Activated naive CD4-positive, alpha-beta T cell treated with anti-CD3 and anti-CD28 coated beads, Interleukin-2, amount 50 U/mL, for 24 hours (primary cell): Measurements from ENCODE around the gene OR2M7.
"Not testable (repeated sequence)": the region's sequence is repeated elsewhere in the genome, so short reads cannot be mapped to it uniquely, and the experiment has no call there.

Experiments used
- H3K27ac Mint-ChIP-seq: one replicate; pipeline ENCODE4 v1.8.0; 2021; ENCODE audit warnings: mild to moderate bottlenecking, mixed read lengths
- H3K27me3 Mint-ChIP-seq: one replicate; pipeline ENCODE4 v1.8.0; 2021; ENCODE audit warnings: mixed read lengths
- H3K36me3 Mint-ChIP-seq: one replicate; pipeline ENCODE4 v1.8.0; 2021; ENCODE audit warnings: mixed read lengths
- H3K4me1 Mint-ChIP-seq: one replicate; pipeline ENCODE4 v1.8.0; 2021; ENCODE audit warnings: mixed read lengths
- H3K4me3 Mint-ChIP-seq: one replicate; pipeline ENCODE4 v1.8.0; 2021; ENCODE audit warnings: mild to moderate bottlenecking, mixed read lengths
- H3K9me3 Mint-ChIP-seq: one replicate; pipeline ENCODE4 v1.8.0; 2021; ENCODE audit warnings: mixed read lengths

Gene OR2M7, protein sequence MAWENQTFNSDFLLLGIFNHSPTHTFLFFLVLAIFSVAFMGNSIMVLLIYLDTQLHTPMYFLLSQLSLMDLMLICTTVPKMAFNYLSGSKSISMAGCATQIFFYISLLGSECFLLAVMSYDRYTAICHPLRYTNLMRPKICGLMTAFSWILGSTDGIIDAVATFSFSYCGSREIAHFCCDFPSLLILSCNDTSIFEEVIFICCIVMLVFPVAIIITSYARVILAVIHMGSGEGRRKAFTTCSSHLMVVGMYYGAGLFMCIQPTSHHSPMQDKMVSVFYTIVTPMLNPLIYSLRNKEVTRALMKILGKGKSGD

DNA sequence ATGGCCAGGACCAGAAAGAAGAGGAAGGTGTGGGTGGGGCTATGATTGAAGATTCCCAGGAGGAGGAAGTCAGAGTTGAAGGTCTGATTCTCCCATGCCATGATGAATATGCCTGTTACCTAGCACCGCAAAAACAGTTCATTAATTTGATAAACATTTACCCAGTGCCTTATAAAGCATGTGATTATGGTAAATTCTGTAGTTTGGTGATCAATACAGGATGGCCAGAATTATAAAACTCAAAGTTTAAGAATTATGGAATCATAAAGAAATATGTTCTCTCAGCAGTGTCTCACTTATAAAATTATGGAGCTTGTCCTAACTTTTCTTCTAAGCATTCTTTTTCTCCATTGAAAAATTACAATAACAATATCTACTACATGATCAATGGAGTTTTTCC lies at the start of gene OR2M7:
Gene OR2M7 (minus strand): TSS at position 101 of the 400 bp plus-strand sequence. CDS start 0 bp downstream, at position 101.
- Mint-ChIP-seq H3K27me3 (peaks cover 14% of the 10 kb centered on the region), H3K4me1 (no peaks in the 10 kb centered on the region), H3K36me3 (no peaks in the 10 kb centered on the region), H3K4me3 (no peak within 1 kb of the TSS), H3K9me3 (peaks cover 5% of the 10 kb centered on the region), H3K27ac (no peak within 1 kb of the TSS)

DNA sequence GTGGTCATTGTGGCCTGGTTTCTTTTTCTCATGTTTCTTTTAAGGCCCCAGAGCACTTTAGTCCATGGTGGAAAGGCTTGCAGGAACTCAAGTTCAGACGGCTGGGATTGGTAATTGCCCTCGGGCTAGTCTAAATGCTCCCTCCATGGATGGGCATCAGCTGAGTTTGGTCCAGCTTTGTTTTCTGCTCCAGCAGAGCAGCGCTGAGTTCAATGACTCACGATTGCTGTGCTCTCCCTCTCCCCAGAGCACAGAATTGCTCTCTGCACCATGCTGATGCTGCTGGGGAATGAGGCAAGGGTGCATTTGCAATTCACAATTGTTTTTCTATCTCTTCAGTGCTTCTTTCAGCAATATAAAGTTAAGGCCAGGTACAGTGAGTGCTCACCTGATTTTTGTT lies 49.4 kb upstream of the OR2M7 start:
- H3K9me3 Mint-ChIP-seq, result no peaks in the 10 kb centered on the region
- H3K27ac Mint-ChIP-seq, result no peak overlapping the region
- H3K4me3 Mint-ChIP-seq, result no peak overlapping the region
- H3K36me3 Mint-ChIP-seq, result no peaks in the 10 kb centered on the region
- H3K27me3 Mint-ChIP-seq, result no peaks in the 10 kb centered on the region
- peaks cover 24% of the 10 kb centered on the region for H3K4me1 Mint-ChIP-seq

DNA sequence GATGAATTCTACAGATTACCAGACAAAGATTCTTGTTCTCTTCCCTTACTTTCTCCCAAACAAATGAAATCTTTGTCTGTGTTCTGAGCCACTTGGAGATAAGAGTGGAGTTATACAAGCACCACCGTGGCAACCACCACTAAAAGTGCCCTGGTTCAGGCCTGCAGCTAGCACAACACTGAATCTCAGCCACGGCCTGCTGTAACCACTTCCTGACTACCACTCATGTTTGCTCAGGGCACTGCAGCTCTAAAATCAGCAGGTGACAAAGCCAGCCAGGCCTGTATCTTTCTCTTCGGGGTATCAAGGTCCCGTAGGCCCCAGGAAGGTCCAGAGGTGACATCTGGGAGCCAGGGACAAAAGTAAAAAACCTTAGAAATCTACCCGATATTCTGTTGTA lies 48.0 kb upstream of the OR2M7 start:
- Mint-ChIP-seq H3K27me3 (no peaks in the 10 kb centered on the region), H3K27ac (peak overlapping the region; percentile 53), H3K9me3 (no peaks in the 10 kb centered on the region), H3K4me1 (peaks cover 24% of the 10 kb centered on the region), H3K4me3 (no peak overlapping the region), H3K36me3 (no peaks in the 10 kb centered on the region)

DNA sequence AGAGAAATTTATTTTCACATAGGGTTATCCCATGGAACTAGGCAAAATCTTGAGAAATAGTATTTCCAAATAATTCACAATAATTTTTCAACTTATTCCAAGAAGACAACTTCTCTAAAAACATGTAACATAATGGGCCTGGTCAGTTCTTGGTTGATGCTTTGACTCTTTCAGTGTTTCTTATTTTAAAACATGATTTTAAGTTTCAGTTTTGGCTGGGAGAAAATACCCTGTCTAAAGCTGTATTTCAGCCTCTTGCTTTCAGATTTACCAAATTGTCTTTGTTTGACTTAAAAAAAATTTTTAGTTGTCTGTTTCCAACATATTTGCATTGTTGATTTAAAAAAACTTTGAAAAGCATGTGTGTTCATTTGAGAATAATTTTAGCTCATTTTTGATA lies 42.2 kb upstream of the OR2M7 start:
- Mint-ChIP-seq H3K27me3 (peaks cover 6% of the 10 kb centered on the region), H3K36me3 (no peaks in the 10 kb centered on the region), H3K27ac (no peak overlapping the region), H3K4me3 (no peak overlapping the region), H3K4me1 (peaks cover 2% of the 10 kb centered on the region), H3K9me3 (peaks cover 7% of the 10 kb centered on the region)

DNA sequence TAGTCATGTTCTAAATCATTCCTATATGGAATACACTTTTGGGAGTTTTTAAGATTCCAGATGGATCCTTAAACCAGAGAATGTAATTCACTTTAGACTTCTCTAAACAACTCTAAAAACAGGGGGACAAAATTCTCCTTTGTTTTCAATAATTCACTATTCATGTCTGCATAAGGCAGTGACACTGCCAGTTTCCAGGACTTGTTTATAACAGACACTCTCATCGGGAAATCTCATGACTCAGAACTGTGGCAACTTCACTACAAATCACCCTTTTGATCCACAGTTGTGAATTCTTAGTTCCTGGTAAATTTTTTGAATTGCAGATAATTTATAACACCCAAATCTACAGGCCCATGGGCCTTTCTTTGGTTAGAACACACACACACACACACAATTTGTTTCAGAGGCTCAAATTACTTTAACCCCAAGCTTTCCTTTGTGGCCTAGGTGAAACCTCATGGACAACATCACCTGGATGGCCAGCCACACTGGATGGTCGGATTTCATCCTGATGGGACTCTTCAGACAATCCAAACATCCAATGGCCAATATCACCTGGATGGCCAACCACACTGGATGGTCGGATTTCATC lies 36.9 kb upstream of the OR2M7 start, which contains the start of gene OR2T4:
Gene OR2T4 (plus strand): TSS at position 545 of the 595 bp plus-strand sequence. CDS start 0 bp downstream, at position 545.
- Mint-ChIP-seq H3K27ac (no peak within 1 kb of the TSS), H3K9me3 (peaks cover 7% of the 10 kb centered on the region)

DNA sequence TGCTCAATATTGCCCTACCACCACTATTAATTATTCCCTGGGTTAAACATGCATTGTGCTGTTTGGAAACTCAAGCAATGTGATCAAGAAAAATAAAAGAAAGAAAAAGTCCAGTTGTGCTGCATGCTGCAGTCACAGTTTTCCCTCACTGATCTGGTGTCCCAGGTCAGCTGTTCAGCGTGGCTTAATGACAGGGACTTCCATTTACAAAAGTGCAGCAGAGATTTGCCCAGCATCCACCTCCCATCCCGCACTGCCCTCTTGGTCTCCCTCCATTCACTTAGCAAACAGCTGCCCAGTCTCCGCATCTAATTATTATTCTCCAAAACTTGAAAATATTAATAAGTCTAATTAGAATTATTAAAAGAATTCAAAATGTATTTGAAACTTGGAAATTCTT lies 35.0 kb upstream of the OR2M7 start:
- no peak overlapping the region for H3K27ac Mint-ChIP-seq
- H3K36me3 Mint-ChIP-seq, result no peaks in the 10 kb centered on the region
- H3K27me3 Mint-ChIP-seq, result peaks cover 2% of the 10 kb centered on the region
- H3K4me3 Mint-ChIP-seq, result no peak overlapping the region
- peaks cover 2% of the 10 kb centered on the region for H3K9me3 Mint-ChIP-seq
- no peaks in the 10 kb centered on the region for H3K4me1 Mint-ChIP-seq

More for the DNA sequence above, 36.9 kb upstream of the OR2M7 start, which contains the start of gene OR2T4:
- Mint-ChIP-seq H3K36me3 (no peaks in the 10 kb centered on the region), H3K27me3 (peaks cover 6% of the 10 kb centered on the region), H3K4me1 (no peaks in the 10 kb centered on the region), H3K4me3 (no peak within 1 kb of the TSS)

DNA sequence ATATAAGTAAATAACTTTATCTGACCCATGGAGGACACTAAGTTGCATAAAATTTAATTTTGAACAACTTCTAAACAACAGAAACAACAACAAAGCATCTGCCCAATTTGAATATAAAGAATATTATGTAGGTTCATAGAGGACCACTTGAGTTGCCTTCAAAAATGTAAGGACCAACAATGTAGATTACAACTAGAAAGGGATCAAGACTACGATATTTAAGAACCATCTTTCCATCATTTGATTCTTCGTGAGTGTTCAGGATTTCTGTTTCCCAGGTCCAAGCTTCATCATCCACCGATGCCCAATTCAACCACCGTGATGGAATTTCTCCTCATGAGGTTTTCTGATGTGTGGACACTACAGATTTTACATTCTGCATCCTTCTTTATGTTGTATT lies 24.1 kb upstream of the OR2M7 start, which contains the start of gene OR14C36:
Gene OR14C36 (plus strand): TSS at position 301 of the 400 bp plus-strand sequence. CDS start 0 bp downstream, at position 301.
- H3K27ac Mint-ChIP-seq, result no peak within 1 kb of the TSS
- H3K27me3 Mint-ChIP-seq, result peaks cover 6% of the 10 kb centered on the region
- no peaks in the 10 kb centered on the region for H3K36me3 Mint-ChIP-seq
- no peak within 1 kb of the TSS for H3K4me3 Mint-ChIP-seq
- H3K4me1 Mint-ChIP-seq, result no peaks in the 10 kb centered on the region
- no peaks in the 10 kb centered on the region for H3K9me3 Mint-ChIP-seq

DNA sequence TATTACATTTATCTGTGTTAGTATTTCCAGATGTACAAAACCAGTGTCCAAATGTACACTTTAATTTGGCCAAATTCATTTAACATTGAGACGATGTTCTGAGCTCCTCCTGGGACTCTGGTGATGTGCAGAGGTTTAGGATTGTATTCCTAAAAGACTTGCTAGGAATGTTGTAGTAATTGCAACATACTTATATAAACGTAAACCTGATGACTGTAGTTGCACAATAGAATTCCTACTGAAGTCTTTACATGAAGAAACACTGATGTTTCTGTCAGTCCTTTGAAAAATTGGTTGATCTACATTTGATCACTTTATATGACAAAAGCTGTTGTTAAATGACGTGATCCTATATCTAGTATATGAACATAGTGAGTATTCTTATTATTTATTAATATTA lies 19.1 kb upstream of the OR2M7 start:
- Mint-ChIP-seq H3K27ac (no peak overlapping the region), H3K36me3 (no peaks in the 10 kb centered on the region), H3K4me1 (no peaks in the 10 kb centered on the region), H3K4me3 (no peak overlapping the region), H3K9me3 (no peaks in the 10 kb centered on the region), H3K27me3 (peaks cover 3% of the 10 kb centered on the region)

DNA sequence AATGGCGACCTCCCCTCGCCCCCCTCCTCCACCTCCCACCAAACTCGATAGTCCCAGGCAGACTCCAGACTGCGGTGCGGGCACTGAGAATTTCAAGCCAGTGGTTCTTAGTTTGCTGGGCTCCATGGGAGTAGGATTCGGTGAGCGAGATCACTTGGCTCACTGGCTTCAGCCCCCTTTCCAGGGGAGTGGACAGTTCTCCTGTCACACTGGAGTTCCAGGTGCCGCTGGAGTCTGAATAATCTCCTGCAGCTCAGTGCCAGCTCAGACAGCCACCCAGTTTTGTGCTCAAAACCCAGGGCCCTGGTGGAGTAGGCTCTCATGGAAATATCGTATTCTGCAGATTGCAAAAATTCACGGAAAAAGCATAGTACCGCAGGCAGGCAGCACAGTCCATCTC lies 7.6 kb downstream of the OR2M7 start:
- H3K9me3 Mint-ChIP-seq, result peaks cover 25% of the 10 kb centered on the region
- H3K27ac Mint-ChIP-seq, result no peak overlapping the region
- H3K4me1 Mint-ChIP-seq, result no peaks in the 10 kb centered on the region
- peaks cover 4% of the 10 kb centered on the region for H3K36me3 Mint-ChIP-seq
- H3K4me3 Mint-ChIP-seq, result no peak overlapping the region
- peaks cover 25% of the 10 kb centered on the region for H3K27me3 Mint-ChIP-seq

DNA sequence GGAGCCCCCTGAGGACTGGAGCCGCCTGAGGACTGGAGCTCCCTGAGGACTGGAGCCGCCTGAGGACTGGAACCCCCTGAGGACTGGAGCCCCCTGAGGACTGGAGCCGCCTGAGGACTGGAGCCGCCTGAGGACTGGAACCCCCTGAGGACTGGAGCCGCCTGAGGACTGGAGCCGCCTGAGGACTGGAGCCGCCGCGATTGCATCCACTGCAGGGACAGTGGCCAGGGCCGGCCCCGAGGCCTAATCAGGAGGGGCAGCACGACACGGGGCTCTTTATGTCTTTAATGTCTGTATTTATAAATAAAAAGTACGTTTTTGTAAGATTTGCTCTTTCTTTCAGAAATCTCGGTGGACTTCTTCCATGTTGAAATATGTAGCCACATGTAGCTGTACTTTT lies 17.6 kb downstream of the OR2M7 start:
- not testable (repeated sequence) for H3K27ac Mint-ChIP-seq, H3K27me3 Mint-ChIP-seq, H3K9me3 Mint-ChIP-seq, H3K4me1 Mint-ChIP-seq, H3K4me3 Mint-ChIP-seq, H3K36me3 Mint-ChIP-seq

DNA sequence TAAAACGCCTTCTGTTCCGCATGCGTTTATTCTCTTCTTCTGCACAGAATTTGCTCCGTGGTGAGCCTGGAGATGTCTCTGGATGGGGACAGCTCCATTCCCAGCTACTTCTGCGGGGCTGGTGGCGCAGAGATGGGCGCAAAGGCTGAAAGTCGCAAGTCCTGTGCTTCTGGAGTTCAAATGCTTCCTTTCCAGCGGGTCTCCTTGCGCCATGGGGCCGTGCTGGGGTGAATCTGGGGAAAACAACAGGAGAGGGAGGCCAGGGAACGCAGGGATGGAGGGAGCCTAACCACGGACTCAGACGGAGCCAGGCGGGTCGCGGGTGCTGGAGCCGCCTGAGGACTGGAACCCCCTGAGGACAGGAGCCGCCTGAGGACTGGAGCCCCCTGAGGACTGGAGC lies 18.3 kb downstream of the OR2M7 start:
- Mint-ChIP-seq H3K9me3 (no peaks in the 10 kb centered on the region), H3K36me3 (no peaks in the 10 kb centered on the region), H3K27me3 (no peaks in the 10 kb centered on the region), H3K4me1 (no peaks in the 10 kb centered on the region), H3K4me3 (no peak overlapping the region), H3K27ac (no peak overlapping the region)

DNA sequence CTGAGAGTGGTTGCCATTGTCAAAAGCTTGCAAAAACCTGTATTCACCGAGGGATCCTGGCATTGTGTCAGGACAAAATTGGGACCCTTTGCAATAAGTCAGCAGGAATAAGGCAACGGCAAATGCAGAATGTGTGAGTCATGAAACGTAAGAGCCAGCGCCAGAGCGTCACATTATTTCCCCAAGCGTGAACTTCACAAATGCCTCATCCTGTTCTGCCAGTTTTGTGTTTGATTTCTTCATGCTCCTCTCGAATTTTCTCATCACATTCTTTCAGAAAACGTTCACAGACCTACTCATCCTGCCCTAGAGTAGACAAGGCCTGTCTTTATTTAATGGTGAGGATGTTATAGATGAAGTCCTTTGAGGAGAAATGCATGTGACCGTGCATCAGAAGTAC lies 18.7 kb downstream of the OR2M7 start:
- not testable (repeated sequence) for H3K9me3 Mint-ChIP-seq, H3K4me1 Mint-ChIP-seq

DNA sequence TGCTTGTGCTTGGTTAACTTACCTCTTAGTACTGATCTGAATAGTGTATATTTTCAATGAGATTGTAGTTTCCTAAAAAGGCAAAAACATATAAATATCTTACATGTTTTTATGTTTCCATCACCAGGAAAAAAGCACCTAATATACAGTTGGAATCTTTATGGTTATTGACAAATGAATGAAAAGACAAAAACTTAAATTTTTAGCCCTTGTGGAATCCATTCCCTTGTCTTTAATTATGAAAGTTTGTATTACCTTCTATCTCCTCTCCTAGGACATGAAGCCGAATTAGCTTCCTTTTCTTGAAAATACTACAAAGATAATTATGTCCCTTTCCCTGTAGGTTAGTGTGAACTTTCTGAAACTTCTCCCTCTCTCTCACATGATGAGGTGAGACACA lies 21.0 kb downstream of the OR2M7 start, which contains the start of gene OR2T12:
Gene OR2T12 (minus strand): TSS at position 101 of the 400 bp plus-strand sequence. CDS start 7,846 bp downstream, outside the sequence.
- Mint-ChIP-seq H3K4me1 (no peaks in the 10 kb centered on the region), H3K36me3 (peaks cover 2% of the 10 kb centered on the region), H3K27ac (no peak within 1 kb of the TSS), H3K9me3 (no peaks in the 10 kb centered on the region), H3K4me3 (no peak within 1 kb of the TSS), H3K27me3 (no peaks in the 10 kb centered on the region)

More for the DNA sequence above, 18.7 kb downstream of the OR2M7 start:
- not testable (repeated sequence) for H3K27me3 Mint-ChIP-seq, H3K36me3 Mint-ChIP-seq, H3K4me3 Mint-ChIP-seq, H3K27ac Mint-ChIP-seq

DNA sequence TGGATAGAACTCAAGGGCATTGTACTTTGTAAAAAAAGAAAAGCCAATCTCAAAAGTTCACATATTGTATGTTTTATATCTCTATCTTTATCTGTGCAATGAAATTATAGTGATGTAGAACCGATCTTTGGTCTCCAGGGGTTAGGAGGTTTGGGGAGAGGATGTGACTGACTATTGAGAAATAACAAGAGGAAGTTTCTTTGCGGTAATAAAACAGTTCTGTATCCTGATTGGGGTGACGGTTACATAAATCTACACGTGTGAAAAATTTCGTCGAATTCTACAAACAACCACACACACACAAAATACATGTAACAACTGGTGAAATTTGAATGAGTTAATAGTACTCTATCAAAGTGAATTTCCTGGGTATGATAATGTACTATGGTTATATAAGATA lies 36.0 kb downstream of the OR2M7 start:
- no peak overlapping the region for H3K27ac Mint-ChIP-seq
- no peaks in the 10 kb centered on the region for H3K36me3 Mint-ChIP-seq
- H3K27me3 Mint-ChIP-seq, result peaks cover 8% of the 10 kb centered on the region
- peaks cover 6% of the 10 kb centered on the region for H3K9me3 Mint-ChIP-seq
- no peaks in the 10 kb centered on the region for H3K4me1 Mint-ChIP-seq
- no peak overlapping the region for H3K4me3 Mint-ChIP-seq

DNA sequence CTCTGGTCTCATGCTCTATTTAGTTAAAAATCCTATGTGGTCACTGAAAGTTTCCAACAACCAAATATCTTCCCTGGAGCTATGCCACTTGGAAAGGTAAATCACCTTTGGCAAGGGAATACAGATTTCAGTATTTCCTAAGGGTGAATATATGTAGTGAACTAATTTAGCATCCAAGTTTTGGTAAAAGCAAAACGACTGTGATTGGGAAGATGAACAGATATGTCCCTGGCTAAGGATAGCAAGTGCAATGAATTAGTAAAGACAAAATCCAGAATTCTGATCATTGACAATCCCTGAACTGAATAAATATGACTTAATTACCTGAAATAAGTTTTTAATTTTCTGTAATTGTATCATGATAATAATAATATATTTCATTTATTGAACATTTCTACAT lies 46.5 kb downstream of the OR2M7 start, which contains the start of gene OR2T33:
Gene OR2T33 (minus strand): TSS at position 101 of the 400 bp plus-strand sequence. CDS start 4,162 bp downstream, outside the sequence.
- Mint-ChIP-seq H3K27ac (no peak within 1 kb of the TSS), H3K27me3 (no peaks in the 10 kb centered on the region), H3K4me1 (no peaks in the 10 kb centered on the region), H3K4me3 (no peak within 1 kb of the TSS), H3K9me3 (no peaks in the 10 kb centered on the region), H3K36me3 (no peaks in the 10 kb centered on the region)
